Epithelial cell of esophagus (primary cell): ENCODE data around the gene JARID2.

Source experiments
- DNase-seq: peaks from one replicate; pipeline ENCODE4 v3.0.0; 2010; ENCODE audit warnings: low read depth
- H3K4me3 ChIP-seq: 2 replicates; pipeline ENCODE4 v1.5.1; 2011; ENCODE audit warnings: mild to moderate bottlenecking, low read length, control low read depth
- CTCF ChIP-seq: IDR thresholded peaks from 2 replicates; pipeline ENCODE4 v1.5.1; 2011; ENCODE audit warnings: low read depth, mild to moderate bottlenecking, low read length, control low read depth, inconsistent platforms; ENCODE audit not compliant: insufficient read depth; ENCODE audit errors: missing control alignments

JARID2 gene

GRCh38 chr6:15555101-15556038 is 309.5 kb downstream of the JARID2 start:
- DNase-seq: no peak
- no peak for TF ChIP-seq CTCF

DNA sequence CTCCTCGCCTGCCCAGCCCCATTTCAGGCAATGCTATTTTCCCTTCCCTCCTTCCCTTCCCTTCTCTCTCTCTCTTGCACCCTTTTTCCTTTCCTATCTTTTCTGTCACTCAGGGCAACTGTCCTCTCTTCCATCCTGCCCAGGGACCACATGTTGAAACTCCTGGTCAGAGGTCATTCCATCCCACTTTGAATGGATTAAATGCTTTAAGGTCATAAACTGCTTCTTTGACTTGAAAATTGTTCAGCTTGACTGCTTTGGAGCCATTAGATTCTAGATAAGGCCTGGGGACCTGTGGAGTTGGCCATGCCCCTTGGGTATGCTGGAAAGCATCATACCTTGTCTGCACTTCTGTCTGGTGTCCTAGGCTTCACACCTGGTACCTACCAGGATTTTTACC is 310.8 kb downstream of the JARID2 start:
- no peak overlapping the region for H3K4me3 ChIP-seq
- no peak for TF ChIP-seq CTCF
- DNase-seq: no peak

More at GRCh38 chr6:15555101-15556038, 309.5 kb downstream of the JARID2 start:
- no peak overlapping the region for H3K4me3 ChIP-seq

- DNase-seq: no peak
- H3K4me3 ChIP-seq: no peak overlapping the region
- no peak for TF ChIP-seq CTCF
Observed at GRCh38 chr6:15557174-15557573, 311.3 kb downstream of the JARID2 start.

GRCh38 chr6:15560713-15561112 is 314.8 kb downstream of the JARID2 start:
- H3K4me3 ChIP-seq: no peak overlapping the region
- TF ChIP-seq CTCF: no peak
- DNase-seq: no peak

DNA sequence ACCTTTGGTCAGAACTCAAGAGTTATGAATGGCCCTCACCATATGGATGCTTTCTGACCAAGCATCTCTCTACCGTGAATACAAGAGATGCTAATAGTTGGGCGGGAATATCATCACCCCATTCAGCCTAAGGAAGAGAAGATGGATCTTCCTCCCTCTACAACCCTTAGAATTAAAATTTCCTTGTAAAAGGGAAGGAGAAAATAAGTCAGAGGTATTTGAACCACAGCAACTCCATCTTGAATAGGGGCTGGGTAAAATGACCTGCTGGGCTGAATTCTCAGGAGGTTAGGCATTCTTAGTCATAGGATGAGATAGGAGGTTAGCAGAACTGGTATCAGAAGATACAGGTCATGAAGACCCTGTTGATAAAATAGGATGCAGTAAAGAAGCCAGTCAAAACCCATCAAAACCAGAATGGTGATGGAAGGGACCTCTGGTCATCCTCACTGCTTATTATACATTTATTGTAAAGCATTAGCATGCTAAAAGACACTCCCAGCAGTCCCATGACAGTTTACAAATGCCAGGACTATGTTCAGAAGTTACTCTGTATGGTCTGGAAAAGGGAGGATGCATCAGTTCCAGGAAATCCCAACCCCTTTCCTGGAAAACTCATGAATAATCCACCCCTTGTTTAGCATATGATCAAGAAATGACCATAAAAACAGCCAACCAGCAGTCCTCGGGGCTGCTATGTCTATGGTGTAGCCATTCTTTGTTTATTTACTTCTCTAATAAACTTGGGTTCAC is 315.8 kb downstream of the JARID2 start:
- TF ChIP-seq CTCF: no peak
- no peak overlapping the region for H3K4me3 ChIP-seq
- no peak for DNase-seq

DNA sequence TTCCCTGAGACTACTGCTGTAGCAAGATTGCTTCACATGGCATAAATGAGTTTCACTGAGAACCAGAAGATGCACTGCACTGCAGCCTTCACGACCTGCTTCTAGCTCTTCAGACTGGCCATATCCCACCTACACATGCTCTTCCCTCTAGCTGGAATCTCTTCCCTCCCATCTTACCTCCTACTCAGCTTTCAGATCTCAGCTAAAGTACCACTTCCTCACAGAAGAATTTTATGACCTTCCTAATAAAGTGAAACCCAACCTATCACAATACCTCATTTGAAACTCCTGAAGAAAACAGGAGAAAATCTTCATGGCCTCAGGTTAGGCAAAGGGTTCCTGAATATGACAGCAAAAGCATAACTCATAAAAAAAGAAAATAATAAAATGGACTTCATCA is 317.1 kb downstream of the JARID2 start:
- H3K4me3 ChIP-seq: no peak overlapping the region
- DNase-seq: no peak
- TF ChIP-seq CTCF: no peak
